ENCODE data around the gene HMGN1.
"Not testable (repeated sequence)": the region's sequence is repeated elsewhere in the genome, so short reads cannot be mapped to it uniquely, and the experiment has no call there.

The HMGN1 gene

DNA sequence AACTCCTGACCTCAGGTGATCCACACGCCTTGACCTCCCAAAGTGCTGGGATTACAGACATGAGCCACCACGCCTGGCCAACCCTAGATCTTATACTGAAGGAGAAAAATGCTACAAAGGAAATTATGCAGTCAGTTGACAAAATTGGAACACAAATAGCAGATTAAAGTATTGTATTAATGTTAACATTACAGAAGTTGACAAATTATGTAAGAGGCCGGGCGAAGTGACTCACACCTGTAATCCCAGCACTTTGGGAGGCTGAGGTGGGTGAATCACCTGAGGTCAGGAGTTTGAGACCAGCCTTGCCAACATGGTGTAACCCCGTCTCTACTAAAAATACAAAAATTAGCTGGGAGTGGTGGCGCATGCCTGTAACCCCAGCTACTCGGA is 21.0 kb upstream of the HMGN1 start:
- not testable (repeated sequence) for DNase-seq

DNA sequence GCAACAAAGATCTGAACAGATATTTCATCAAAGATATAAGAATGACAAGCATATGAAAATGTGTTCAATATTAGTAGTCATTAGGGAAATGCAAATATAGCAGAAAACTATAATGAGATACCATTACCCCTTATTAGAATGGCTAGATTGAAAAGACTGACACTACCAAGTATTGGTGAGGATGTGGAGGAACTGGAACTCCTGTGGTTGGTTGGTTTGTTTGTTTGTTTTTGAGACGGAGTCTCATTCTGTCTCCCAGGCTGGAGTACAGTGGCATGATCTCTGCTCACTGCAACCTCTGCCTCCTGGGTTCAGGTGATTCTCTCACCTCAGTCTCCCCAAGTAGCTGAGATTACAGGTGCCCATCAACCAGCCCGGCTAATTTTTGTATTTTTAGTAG is 18.9 kb upstream of the HMGN1 start:
- no peak for DNase-seq

DNA sequence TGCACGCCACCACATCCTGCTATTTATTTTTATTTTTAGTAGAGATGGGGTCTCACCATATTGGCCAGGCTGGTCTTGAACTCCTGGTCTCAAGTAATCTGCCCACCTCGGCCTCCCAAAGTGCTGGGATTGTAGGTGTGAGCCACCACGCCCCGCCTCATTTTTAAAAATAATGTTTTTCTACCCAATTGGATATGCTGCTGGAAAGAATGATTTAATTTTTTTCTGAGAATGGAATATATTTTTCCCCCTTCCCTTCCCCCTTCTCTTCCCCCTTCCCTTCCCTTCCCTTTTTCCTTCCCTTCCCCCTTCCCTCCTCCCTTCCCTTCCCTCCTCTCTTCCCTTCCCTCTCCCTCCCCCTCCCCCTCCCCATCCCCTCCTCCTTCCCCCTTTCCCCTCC is 17.7 kb upstream of the HMGN1 start:
- DNase-seq: no peak

DNA sequence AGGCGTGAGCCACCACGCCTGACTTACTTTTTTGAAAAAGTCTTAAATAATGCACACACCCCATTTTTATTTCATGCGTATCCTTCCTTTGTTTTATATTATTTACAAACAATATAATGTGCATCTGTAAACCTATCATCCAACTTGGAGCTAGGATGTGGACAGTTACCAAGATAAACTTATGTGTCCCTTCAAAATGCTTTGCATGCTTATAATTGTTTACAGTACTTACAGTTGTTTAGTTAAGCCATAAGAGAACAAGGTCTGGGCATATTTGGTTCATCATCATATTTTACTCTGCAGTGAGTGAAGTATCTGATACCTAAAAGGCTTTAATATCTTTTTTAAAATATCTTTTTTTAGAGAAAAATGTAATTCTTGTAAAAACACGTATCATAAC is 16.1 kb upstream of the HMGN1 start:
- no peak for DNase-seq

DNA sequence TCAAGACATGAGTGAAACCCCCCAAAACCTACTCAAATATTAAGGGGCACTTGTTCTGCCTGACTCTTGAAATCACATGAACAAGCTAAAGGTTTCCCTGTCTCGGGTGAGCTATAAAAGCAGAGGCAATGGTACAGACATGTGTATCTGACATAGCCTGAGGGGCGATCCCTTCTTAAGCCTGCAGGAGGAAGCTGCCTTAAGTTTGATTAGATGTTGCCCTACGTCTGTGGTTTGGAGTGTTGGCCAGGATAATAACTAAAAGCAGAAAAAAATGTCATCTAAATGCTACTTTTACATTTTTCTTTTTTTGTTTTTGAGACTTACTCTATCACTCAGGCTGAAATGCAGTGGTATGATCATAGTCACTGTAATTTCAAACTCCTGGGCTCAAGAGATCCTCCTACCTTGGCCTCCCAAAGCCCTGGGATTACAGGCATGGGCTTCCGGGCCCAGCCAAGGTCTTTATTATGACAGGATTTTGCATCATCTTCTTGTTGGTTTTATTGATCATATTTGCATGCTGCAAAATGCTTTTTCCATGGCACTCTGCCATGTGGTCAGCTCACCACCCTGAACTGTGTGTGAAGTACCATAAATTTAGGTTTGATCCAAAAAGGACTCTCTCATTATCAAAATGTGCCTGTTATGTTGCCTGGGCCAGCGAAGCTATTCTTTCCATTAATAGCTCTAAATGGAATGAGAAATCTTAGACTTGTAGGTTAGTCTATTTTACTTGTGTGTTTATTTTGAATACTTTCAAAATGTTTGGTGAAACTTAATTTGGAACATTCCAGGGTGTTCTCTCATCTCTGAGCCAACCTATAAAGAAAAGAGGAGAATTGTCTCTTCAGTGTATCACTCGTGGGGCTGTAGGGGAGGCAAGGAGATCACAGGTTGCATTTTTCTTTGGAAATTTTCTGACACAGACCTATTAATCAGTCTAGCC is 15.0 kb upstream of the HMGN1 start:
- DNase-seq: no peak

DNA sequence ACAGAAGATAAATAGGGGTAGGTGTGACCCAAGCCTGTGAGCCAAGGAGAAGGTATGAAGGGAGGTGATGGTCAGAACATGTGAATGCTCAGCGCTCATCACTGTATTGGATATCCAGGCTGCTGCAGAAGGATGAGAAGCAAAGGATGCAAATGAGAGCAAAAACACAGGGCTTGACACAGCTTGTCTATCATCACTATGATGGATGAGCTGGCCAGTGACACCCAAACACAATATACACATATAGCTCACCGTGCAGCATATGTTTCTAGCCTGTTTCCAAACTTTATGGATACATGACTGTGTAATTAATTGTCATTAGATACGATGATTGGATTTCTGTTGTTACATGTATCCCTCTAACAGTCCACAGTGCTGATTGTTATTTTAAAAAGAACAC is 13.8 kb upstream of the HMGN1 start:
- DNase-seq: no peak

DNA sequence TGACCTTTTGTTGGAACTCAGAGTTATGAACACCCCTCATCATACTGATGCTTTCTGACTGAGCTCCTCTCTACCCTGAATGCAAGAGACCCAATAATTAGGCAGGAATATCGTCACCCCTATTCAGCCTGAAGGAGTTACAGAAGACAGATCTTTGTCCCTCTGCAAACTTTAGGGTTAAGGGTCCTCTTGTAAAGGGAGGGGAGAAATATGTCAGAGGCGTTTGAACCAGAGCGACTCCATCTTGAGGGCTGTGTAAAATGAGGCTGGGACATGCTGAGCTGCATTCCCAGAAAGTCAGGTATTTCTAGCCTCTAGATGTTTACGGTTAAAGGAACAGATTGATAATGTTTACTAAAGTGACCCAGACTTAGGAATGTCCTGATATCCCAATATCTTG is 10.5 kb upstream of the HMGN1 start:
- no peak for DNase-seq

DNA sequence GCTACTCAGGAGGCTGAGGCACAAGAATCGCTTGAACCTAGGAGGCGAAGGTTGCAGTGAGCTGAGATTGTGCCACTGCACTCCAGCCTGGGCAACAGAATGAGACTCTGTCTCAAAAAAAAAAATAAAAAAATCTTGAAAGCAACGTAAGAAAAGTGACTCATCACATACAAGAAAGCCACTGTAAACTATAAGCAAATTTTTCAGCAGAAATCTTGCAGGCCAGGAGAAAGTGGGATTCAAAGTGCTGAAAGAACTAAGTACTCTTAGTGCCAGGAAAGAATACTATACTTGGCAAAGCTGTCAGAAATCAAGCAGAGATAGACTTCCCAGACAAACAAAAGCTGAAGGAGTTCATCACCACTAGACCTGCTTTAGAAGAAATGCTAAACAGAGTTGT is 4.4 kb upstream of the HMGN1 start:
- no peak for DNase-seq

DNA sequence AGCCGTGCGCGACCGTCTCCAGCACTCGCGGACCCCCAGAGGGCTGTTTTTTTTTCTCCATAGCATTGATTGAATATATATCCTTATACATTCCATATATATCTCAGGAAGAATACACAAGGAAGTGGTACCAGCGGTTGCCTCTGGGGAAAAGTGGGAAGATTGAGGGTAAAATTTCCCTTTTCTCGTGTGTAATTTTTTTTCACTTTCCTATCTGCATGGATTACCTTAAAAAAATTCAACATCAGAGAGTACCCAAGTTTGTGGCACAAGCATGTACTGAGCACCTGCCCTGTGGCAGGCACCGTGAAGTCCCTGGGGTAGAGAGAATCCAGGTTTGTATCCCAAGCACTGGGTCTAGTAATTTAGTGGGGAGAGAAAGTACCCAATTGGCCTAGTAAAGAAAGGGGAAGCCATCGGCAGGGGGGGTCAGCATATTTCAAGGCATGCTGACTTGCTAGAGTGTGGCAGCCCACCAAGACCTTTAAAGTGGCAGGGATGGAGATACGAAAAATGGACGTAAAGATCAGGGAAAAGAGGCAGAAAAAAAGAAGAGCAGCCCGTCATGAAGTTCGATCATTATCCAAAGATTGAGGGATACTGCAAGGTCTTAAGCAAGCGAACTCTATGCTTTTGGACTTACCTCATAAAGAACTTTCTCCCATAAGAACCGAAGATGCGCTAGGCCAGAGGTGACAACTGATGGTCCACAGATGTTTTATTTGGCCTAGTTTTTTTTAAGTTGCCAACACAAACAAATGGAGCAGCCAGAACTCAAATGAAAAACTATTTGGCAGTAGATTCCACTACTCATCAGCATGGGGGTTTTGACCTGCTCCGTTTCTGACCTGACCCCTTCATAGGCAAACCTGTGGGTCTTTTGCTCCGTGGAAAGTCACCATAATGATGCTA is 1.5 kb upstream of the HMGN1 start:
- DNase-seq: no peak

DNA sequence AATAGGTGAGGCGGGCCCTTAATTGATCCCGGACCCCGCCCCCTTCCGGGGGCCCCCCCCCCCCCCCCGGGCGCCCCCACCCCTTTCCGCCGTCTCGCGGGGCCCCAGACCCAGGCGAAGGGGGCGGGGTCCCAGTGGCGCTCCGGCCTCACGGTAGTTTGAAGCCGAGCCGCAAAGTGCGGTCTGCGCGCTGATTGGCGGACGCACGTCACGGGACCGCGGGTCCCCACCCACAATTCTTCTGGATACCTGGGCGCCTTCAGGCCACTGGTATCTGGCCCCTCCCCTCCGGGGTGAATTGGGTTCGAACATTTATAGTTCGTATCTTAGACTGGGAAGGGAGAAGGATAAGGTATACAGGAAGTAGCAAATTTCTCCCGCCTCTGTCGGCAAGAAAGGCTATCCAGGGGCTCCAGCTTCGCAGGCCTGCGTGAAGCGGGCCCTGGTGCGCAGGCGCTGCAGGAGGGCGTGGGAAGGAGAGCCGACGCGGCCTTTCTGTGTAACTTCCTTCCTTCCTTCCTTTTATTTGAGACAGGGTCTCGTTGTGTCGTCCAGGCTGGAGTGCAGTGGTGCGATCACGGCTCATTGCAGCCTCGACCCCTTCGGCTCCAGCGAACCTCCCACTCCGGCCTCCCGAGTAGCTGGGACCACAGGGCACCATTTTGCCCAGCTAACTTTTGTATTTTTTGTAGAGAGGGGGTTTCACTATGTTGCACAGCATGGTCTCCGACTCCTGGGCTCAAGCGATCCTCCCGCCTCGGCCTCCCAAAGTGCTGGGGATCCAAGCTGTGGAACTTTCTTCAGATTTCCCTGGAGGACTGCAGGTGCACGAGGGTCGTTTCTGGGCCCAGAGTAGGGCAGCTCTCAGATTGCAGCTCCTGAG is 564 bp upstream of the HMGN1 start:
- DNase-seq: peak; percentile 61 to 97 (median 90)

DNA sequence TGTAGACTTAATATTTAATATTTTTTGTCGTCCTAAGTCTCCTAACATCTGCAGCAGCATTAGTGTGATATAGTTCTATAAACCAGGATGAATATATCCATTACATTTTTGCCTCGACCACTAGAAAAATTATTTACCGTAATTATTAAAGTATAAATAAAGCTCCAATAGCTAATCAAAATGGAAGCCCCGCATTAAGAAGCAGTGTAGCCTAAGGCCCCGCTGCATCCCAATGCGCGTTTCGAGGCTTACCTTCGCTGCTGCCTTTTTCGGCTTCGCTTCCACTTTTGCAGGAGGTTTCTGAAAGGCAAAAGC is 891 bp downstream of the HMGN1 start:
- DNase-seq: no peak

DNA sequence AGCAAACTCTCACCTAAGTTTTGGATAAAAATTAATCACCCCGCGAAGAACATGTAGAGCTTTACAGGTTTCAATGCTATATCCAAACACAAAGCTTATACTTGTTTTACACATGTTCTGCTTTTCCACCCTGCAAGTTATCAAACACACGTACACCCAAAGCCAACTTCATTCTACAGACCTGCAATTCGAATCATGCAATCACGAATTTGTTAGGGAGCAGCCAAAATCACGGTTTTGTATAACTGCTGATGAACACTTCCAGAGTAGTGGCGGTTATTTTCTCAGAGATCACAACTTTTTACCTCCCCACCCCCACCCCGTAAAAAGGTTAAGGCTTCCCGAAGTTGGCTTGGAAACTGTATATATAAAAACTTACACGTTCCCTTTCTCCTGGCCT is 1.4 kb downstream of the HMGN1 start:
- DNase-seq: no peak

DNA sequence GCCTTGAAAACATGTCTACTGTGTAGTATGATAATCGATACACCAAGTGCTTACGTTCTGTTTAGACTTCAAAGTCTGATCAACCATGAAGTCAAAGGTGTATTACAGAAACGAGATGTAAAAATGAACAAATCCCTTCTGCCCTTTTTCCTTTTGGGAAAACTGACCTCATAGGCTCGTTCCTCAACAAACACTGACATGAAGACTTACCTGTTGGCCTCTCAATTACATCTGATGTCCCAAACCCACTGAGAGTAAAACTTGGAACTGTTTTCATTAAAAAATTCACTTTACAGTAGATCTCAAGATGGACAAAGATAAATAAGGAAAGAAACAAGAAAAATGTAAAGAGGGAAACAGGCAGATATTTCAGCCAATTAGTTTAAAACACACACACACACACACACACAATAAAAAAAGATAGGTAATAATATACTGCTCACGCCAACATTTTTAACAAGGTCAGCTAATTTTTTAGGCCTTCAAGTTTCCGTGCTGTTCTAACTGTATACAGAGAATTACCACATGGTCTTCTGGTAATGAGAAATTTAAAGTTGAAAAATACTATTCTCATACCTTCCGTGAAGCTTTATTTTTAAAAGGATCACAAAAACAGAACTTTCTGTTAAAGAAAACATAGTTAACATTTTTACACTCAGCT is 2.1 kb downstream of the HMGN1 start:
- no peak for DNase-seq

DNA sequence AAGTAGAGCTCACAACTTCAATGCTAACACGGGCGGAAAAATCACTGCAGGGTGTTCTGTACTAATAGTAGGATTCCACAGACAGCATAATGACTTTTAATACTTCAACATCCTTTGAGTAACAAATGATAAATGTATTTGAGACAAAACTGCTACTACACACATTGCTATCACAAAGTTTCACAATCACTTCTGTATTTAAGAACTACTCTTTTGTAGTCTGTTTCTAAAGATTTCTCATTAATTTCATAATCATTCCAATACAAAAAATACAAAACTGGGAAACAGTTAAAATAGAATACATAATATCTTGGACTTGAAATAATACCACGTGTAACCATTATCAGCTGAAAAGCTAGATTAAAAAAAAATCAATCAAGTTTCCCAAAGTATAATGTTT is 2.7 kb downstream of the HMGN1 start:
- no peak for DNase-seq

DNA sequence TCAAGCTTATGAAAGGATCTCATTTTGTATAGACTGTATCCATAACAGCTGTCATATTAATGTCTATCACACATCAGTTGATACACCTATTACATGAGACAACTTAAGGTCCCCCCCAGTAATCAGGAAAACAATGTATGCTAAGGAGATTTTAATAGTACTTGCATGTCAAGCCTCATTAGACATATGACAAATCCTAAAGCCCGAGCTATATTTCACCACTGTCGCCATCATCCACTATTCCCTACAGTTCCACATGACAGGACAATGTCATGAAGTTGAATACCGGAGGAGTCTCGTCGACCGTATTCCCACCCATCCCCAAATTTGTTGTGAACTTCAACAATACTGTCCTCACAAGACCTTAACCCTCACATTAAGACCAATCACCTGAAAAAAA is 3.4 kb downstream of the HMGN1 start:
- no peak for DNase-seq

DNA sequence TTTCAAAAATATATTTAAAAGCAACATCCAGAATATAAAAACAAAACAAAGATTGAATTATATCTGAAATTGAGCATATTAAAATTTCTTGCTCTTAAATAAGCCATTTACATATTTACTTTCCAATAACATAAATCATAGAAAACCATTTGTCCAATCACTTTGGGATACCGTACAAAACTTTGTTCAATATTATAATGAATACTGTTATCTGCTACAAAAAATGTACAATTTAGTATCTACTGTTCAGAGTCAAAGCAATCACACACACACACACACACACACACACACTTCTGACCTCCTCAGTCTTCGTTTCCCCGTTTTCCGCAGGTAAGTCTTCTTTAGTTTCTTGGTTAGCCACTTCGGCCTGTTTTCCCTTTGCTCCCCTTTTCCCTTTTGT is 4.0 kb downstream of the HMGN1 start:
- no peak for DNase-seq

DNA sequence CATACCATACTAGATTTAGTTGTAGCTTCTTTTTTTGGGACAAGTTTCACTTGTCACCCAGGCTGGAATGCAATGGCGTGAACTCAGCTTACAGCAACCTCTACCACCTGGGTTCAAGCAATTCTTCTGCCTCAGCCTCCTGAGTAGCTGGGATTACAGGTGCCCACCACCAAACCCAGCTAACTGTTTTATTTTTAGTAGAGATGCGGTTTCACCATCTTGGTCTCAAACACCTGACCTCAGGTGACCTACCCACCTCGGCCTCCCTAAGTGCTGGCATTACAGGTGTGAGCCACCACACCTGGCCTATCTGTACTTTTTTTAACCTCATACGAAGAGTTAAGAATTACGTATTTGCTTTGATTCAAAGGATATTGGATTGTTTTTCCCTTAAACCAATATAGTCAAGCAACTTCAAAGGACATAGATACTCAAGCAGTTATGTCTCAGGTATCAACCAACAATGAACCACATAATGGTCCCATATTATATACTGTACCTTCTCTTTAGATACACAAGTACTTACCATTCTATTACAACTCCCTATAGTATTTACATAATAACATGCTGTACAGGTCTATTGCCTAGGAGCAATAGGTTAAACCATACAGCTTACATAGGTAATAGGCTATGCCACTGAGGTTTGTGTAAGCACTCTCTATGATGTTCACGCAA is 7.5 kb downstream of the HMGN1 start:
- no peak for DNase-seq

DNA sequence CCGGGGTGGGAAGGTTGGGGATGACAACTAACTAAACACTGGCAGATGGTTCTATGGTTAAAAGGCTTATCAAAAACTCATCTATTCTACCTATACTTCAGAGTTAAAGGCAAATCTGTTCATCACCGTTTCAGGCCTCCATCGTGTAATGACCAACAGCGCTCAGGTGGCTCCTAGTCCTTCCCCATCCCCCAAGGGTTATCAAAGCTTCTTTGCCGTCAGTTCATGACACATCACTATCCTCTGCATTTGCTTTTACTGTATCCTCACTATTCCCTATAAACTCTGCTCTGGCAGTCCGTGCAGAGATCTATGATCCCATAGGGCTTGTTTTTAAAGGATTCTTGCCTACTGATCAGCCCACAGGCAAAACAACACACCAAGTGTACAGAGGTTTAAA is 8.2 kb downstream of the HMGN1 start:
- no peak for DNase-seq

DNA sequence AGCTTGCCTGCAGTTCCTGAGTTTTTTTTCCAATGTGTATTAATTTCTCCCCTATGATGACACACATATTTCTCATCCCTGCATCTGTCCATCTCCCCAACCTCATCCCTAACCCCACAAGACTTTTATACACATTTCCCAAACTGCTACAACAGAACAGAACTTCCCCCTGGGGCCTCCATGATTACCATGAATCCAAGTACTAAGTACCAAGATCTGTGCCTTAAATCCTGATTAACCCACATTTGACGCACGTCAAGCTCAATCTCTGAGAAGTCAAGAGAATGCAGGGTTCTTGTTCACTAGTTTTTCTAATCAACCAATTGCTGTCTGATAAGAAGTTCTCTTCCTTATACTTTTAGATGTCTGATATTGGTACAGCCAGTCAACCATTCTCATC is 9.7 kb downstream of the HMGN1 start:
- DNase-seq: no peak

DNA sequence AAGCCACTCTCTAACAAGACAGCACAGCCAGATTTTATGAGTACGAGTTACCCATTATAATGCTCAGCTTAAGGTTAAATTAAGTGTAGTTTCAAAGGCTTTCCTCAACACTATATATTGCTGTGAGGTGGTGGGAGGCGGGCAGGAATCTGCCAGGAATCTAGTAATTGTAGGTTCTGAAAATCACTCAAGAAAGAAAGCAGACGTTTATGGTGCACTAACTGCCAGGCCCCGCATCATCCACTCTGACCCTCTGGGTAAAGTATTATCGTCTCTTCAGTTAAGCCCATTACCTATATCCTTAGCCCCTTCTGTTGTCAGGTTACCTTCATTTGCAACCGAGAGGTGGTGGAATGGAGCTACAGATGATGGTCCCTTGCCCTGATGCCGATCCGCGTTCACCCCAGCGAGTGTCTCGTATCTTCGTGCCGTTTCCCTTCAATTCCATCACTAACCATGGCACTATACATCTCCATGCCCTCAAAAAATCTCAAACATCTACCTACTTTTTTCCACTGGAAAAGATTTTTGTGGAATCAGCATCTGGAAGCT is 12.4 kb downstream of the HMGN1 start:
- no peak for DNase-seq

All from nucleus accumbens (tissue), 56 donors.